HG03064 (cell line): ENCODE results near the gene NCOA4.
"Not testable (repeated sequence)": the region's sequence is repeated elsewhere in the genome, so short reads cannot be mapped to it uniquely, and the experiment has no call there.

Experiments
- ATAC-seq: cut with Tn5 transposase; IDR thresholded peaks from one replicate; pipeline ENCODE4 v1.9.1; 2021; ENCODE audit warnings: low read depth; ENCODE audit not compliant: unreplicated experiment

Gene NCOA4

DNA sequence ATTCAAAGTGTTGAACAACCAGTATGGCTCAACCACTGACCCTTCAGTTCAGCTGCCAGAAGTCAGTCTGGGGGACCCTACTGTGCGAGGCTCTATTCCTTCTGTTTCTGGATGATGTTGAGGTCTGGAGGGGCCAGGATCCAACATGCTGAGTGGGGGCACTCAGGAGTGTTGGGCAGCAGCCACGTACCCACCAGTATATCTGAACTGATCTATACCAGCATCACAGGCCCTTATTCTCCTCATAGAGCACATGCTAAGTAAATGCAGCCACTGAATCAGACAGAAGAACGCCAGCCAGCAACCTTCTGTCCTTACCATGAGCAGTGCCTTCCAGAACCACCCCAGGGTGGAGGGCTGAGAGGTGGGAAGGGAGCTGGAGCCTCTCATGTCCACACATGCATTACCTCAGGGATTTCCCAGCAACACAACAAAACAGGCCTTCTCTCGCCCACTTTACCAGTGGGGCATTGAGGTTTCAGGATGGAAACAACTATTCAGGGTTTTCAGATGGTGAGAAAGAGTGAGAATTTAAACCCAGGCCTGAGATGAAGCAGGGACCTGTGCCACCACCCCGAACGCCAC, 22.5 kb upstream of the NCOA4 start:
- no peak for ATAC-seq

DNA sequence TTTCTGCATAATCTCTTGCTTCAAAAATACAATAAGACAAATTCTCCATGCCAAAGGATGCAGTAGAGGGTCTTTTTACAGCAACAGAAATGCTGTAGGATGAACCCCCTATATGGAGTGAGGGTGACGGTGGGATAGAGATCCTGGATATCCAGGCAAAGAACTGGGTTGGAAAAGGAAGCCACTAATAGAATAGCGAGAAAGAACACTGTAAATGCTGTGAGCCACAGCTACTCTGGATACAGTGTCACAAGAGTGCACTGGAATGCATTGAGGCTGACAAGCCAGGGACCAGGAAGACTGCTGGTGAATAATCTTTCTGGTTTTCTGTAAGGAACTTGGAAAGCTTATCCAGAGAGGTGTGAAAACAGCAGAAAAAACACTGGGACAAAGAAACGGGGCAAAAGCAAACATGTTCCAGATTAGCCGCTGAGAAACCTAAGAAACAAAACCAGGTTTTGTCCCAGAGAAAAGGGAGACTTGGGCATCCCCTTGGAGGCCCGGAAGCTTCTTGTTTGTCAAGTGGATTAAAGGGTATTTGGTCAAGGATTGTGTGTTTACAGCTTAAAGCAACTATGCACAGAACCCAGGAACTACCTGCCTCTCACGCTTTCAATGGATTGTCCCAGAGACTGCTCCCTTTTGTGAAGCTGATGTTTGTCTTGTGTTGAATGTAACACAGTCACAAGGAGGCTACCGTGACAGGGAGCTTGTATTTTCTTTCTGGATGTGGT, 21.8 kb upstream of the NCOA4 start:
- no peak for ATAC-seq

DNA sequence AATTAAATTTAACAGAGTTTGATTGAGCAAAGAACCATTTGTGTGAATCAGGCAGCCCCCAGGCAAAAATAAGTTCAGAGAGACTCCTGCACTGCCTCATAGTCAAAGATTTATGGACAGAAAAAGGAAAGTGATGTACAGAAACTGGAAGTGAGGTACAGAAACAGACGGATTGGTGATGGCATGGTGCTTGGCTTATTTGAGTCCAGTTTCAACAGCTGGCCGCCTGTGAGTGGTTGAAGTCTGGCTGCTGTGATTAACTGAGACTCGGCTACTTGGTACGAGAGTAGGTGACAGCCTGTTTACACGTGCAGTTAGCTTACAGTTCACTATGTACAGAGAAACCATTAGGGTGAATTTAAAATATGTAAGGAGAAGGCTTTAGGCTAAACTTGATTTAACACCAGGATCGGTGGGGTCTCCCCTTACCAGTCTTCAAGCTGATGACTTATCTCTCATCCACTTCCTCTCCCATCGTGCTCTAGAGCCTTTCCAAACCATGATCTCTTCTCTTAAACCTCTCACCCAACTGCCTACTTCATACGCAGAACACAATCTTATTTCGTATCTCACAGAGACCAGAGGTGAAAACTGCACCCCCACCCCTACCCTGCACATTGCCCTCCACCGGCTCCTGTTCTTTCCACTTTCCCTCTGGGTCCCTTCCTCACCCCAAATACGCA, 20.7 kb upstream of the NCOA4 start:
- ATAC-seq, result no peak

DNA sequence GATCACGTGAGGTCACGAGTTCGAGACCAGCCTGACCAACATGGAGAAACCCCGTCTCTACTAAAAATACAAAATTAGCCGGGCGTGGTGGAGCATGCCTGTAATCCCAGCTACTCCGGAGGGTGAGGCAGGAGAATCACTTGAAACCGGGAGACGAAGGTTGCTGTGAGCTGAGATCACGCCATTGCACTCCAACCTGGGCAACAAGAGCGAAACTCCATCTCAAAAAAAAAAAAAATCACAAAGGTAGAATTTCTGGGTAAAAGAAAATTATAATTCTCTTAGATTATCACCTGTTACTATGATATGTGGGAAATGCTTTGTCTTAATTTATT, 19.0 kb upstream of the NCOA4 start:
- not testable (repeated sequence) for ATAC-seq

DNA sequence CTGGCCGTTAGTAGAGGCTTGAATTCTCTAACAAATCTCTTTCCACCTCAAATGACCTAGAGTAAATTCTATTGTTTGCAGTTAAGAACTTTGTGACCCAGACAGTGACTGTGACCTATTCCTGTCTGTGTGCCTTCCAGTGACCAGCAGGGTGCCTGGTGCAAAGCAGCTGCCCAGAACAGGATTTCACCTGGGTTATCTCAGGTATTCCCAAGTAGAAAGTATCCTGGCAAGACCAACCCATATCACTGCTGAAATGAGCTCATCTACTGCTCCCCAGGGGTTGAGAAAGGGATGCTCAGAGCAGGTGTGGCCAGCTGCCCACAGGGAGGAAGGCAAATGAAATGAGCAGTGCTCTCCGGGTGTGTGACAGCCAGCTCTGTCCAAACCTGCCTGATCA, 17.7 kb upstream of the NCOA4 start:
- no peak for ATAC-seq

DNA sequence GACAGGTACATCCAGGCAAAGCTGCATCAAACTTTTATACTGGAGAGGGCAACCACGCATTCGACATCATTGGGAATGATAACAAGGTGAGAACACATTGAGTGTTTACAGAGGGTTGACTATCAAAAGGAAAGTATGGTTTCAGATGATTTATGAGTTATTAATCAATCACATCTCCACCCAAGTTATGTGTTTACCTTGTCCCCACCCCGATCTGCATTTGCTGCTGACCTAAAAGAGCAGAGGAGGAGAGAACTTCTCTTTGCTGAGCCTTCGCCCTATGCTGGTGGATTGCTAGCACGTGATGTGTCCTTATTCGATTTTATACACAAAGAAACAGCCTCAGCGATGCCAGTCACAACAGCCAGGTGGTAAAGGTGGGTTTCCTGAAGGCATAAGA, 15.8 kb upstream of the NCOA4 start, which contains the start of gene MSMB:
Gene MSMB, minus strand, starts transcription at position 9 of the 400 bp plus-strand sequence. CDS start 32 bp downstream, outside the sequence.
- no peak for ATAC-seq

DNA sequence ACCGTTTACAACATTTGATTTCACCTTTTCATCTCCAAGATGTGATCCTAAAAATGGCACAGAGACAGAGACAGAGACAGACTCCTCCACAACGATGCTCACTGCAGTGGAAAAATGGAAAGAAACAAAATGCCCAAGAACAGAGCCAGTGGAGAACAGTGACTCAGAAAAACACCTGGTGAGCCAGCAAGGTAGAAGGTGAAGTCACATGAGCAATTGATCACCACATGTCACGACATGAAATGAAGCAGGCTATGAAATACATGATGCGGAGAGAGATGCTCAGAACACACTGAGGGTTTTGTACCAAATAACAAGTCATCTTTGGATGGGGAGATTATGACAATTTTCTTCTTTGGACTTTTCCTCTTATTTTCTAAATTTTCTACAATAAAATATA, 12.1 kb upstream of the NCOA4 start:
- ATAC-seq, result no peak

DNA sequence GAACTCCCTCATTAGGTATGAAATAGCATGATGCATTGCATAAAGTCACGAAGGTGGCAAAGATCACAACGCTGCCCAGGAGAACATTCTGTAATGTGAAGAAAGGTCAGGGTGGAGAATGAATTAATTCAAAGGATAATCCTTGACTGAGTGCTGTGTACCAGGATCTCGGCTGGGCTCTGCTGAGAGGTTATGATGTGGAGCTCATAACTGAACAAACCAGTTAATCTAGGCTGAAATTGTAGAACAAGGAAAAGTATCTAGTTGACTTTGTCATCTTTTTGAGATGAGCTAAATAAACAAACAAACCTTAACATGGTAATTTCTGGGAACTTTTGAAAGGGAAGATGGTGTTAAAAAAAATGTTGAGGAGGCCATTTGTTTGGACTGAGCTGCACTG, 9.6 kb upstream of the NCOA4 start:
- no peak for ATAC-seq

DNA sequence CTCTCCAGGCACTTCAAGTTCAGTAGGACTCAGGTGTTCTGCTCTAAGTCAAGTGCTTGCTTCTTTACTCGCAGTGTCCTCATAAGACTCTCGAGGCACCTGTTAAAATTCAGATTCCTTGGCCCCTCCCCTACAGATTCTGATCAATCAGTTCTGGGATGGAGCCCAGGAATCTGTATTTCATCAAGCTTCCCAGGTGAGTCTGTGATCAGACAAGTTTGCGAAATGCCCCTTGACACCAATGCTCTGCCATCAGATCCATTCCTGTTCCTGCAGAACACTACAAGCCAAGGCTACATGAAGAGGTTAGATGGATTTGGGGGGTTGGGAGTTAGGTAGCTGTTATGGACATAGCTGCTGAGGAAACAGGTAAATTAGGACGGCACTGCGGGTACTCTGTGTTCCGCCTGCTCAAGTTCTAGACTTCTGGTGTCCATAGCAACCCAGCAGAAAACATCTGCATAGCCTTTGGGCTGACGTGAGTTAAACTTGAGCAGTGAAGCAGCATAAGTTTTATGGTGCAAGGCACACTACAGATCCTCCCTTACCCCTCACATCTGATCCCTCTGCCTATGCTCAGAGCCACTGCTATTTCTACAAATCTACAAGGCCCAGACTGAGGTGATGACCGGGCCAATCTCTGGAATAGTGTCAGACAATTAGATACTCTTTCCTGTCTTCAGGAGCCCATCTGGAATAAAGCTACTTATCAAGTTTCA, 6.8 kb upstream of the NCOA4 start:
- ATAC-seq, result no peak

DNA sequence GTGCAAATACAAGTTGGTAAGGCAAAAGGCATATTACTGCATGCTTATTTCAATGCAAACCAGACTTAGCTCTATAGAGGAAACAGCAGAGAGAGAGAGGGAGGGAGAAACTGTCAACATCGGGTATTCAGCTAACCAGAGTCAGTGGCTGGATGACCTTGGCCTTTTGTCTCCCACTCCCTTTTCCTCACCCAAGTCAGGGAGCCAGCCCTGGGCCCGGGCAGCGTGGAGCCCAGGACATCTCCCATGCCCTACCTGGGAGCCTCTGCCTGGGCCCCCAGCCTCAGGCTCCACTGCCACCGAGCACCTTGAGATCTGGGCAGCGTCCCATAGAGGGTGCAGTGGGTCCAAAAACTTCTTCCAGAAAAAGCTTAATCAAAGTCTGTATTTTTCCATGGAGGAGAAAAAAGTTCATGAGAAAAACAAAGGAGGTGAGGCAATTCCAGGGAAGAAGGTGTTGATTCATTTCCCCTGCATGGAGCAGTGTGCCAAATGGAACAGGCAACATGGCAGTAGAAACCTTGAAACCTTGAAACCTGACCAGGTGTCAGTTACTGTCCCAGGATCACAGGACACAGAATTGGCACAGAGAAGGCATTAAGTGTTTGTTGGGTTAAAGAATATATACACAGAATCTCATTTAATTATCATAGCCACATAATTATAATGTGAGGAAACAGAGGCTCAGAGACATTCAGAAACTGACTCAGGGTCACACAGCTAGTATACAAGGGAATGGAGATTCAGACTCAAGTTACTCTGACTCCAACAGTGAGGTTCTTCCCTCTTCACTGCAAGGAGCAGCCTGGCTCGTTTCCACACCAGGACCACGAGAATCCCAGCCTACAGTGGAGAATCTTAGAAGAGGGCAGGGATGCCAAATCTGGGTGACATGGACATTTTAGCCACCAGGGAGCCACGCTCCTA, 5.8 kb upstream of the NCOA4 start:
- no peak for ATAC-seq

DNA sequence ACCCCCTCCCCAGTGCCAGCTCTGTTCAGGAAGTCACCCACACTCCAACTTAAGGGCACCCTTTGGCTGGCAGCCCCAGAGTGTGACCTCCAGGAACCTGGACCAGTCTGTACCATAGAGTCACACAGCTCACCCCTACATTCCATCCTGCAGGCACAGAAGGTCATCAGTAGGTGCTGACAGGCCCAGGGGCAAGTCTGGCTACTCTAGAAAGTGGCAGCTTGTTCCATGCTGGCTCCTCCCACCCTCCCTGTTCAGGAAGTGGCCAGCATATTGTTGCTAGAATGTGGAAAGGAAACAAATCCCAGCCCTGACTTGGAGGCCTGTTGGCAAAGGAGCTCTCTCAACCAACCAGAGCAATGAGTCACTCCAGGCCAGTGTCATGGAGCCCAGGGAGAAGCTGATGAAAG, 3.2 kb upstream of the NCOA4 start:
- no peak for ATAC-seq

DNA sequence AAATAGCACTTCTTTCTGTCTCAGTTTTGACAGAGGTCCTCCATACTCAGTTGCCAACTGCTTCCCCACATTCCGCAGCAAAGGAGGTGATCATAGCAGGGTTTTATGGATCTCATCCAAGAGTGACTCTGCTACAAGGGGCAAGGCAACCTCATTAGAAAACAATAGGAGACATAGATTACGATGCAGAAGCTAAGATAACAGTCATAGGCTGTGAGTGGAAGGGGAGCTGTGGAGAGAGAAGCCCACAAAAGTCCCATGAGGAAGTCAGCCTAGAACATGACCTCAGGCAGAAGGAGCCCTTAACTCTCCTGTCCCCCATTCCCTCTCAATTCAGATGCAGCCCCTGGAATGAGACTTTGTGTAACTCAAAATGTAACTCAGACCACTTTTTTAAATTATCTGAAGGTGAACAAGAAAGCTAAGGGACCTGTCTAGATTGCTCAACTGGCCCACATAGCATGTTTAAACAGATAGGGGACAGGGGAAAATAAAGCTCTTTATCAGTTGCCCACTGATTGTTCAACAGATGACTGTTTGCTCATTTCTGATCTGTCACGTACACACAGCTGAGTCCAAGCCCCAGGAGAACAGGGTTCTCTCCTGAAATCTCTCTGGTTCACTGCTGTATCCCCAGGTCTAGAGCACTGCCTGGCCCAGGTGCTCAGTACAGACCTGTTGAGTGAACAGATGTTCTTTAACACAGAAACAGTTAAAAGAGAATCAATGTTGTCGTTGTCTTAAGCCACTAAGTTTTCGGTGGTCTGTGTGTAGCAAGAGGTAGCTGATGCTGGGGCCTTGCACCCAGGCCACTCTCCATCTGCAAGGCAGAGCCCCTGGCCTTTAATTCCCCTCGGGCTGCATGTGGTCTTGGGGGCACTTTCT, 1.5 kb upstream of the NCOA4 start:
- no peak for ATAC-seq

DNA sequence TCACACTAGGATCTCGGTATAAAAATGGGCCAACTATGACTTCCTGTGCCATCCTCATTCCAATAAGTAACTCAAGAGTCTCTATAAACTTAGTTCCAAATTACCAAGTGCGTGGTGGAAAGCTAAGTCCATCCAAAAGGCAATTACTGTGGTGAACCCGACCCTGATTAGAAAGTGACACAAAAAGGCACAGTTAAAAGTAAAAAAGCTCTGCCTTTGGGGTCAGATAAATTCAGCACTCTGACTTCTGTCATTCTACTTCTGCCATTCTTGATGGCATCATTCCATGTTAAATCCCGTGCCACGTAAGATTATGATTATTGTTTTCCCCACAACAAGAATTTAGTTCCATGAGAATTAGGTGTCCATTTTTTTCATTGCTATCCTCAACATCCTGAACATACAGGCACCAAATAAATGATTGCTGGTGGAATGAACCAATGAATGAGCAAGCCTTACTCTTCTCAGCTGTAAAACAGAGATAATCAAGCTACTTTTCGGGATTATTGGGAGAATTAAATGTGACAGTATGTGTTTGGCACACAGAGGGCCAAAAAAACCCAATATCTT, 877 bp downstream of the NCOA4 start:
- ATAC-seq, result no peak

DNA sequence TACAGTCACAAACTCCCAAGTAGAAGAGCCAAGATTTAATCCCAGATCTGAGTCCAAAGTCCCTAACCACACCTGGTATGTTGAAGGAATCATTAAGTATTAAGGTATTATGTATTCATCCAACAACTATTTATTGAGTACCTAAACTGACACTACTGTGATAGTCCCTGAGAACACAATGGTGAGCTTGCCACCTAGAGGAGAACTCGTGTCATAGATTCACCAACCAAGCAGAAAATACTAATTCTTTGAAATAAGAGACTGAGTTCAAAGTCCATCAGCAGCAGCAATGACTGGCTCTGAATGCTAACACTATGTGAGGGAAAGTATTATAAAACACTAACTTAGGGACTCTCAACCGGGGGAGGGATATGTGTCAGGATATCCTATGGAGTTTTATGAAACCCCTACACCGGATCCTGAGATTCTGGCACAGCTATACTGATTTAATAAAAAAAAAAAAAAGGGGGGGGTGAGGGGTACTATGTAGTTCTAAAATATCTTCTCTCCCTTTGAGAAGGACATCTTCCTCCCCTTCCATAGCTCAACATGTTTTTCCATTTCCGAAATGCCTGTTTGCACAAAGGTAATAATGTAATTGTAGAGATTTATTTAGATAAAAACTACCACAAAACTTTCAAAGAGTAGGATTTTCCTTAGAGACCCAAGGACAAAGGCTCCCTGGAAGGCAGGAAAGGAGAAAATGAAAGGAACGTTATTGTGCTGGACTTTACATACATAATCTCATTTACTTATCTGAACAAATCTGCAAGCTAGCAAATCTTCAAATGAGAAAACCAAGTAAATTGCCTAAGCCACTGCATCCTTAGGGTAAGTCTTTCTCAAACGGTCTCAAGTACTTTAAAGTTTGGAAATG, 1.6 kb downstream of the NCOA4 start:
- no peak for ATAC-seq

DNA sequence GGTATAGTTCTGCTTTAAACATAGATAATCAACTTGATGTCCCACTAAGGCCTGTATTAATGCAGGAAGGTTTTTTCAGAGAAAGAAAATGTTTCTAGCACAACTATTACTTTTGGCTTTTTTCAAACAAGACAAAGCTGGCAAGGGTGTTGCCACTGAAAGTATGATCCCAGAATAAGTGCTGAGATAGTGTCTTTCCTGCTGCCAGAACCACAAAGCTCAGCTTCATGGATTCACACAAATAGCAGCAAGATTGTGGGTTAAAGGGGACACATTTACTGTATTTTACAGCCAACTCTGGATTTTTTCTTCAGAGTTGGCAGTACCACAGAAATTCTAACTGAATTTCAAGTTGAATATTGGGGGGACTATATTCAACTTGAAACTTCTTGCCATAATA, 4.3 kb downstream of the NCOA4 start:
- no peak for ATAC-seq

DNA sequence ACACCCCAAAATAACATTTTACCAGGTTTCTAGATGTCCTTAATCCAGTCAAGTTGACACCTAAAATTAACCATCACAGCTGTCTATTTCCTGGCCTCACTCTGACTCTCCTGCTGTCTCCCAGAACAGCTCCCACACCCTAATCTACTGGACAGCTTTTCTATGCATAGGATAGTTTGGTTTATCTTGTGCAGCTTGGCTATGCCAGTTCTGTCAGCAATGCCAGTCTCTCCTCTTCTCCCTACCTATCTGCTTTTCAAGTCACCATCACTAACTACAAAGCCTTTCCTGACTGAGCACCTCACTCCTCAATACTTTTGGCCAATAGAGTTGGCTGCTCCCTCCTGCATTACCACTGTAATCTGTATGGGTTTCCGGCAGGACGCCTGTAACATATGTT, 5.0 kb downstream of the NCOA4 start:
- no peak for ATAC-seq

DNA sequence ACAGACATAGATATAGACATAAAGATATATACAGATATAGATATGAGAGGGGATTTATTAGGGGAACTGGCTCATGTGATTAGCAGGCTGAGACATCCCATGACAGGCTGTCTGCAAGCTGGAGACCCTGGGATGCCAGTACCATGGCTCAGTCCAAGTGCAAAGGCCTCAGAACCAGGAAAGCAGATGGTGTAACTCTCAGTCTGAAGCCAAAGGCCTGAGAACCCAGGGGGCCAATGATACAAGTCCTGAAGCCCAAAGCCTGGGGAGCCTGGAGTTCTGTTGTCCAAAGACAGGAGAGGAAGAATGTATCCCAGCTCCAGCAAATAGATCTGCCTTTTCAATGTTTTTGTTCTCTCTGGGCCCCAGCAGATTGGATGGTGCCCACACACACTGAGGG, 5.5 kb downstream of the NCOA4 start:
- ATAC-seq, result no peak
